Vagina (tissue), 2 donors: ENCODE measurements around the gene DLG2. TPM values are rescaled to one million over a fixed set of nuclear protein-coding genes. Genes with fewer than 3 reads are reported as not detected.

Experiments used
- DNase-seq, 2 donors: peaks; one replicate each; pipeline ENCODE4 v3.0.0-alpha.2; 2017; ENCODE audit errors: extremely low spot score in 2 of 2
- H3K27ac ChIP-seq: fragments of 200-600 bp; sonication (generic); one replicate; pipeline ENCODE4 v1.5.1; 2019
- H3K27me3 ChIP-seq: fragments of 200-600 bp; sonication (generic); one replicate; pipeline ENCODE4 v1.5.1; 2019
- H3K36me3 ChIP-seq, 2 donors: fragments of 200-600 bp; sonication (generic); one replicate each; pipeline ENCODE4 v1.5.1; 2017 to 2019
- H3K4me1 ChIP-seq: fragments of 200-600 bp; sonication (generic); one replicate; pipeline ENCODE4 v1.5.1; 2019
- H3K4me3 ChIP-seq, 2 donors: fragments of 200-600 bp; sonication (generic); 1 replicate in 1 of 2; 2 replicates in 1 of 2; pipeline ENCODE4 v1.5.1; 2016 to 2019
- H3K9me3 ChIP-seq: fragments of 200-600 bp; sonication (generic); one replicate; pipeline ENCODE4 v1.5.1; 2019
- CTCF ChIP-seq, 3 experiments: fragments of 450-650 bp in 2 of 3; fragments of 200-600 bp in 1 of 3; sonication (generic) in 1 of 3; IDR thresholded peaks; one replicate each; pipeline ENCODE4 v1.5.1; 2017 to 2019; ENCODE audit warnings: antibody characterized with exemption in 3 of 3, mild to moderate bottlenecking in 2 of 3, moderate library complexity in 2 of 3
- POLR2A ChIP-seq, 2 donors: fragments of 450-650 bp; IDR thresholded peaks; one replicate each; pipeline ENCODE4 v1.6.1; 2017; ENCODE audit warnings: antibody characterized with exemption in 2 of 2, mild to moderate bottlenecking in 2 of 2, moderate library complexity in 2 of 2
- POLR2AphosphoS5 ChIP-seq, 2 donors: sonication (generic); formaldehyde crosslinking; IDR thresholded peaks; one replicate each; pipeline ENCODE4 v1.9.0; 2017; ENCODE audit warnings: antibody characterized with exemption in 2 of 2, mild to moderate bottlenecking in 2 of 2, low read depth in 1 of 2; ENCODE audit not compliant: insufficient read depth in 1 of 2
- intact Hi-C: fragments of 100-400 bp; cut with DNase I; formaldehyde crosslinking; loops from one replicate; pipeline ENCODE4 v1.15.1; 2023
- total RNA-seq: library from RNA; depleted of rRNA; stranded (reverse); fragments of >200 nt; gene quantifications from one replicate; pipeline ENCODE4 v1.2.3, GENCODE V29; 2016

The DLG2 gene
- total RNA-seq, 1 donor from 2014 or later = 10.1 TPM

GRCh38 chr11:84901991-84902390 lies 725.2 kb downstream of the DLG2 start:
- Histone ChIP-seq H3K27me3 (no peaks in the 10 kb centered on the region), H3K36me3 (no peaks in the 10 kb centered on the region), H3K4me1 (no peaks in the 10 kb centered on the region), H3K27ac (no peak overlapping the region), H3K4me3 (no peak overlapping the region), H3K9me3 (no peaks in the 10 kb centered on the region)
- intact Hi-C loops = no loop called here
- DNase-seq = no peak
- TF ChIP-seq POLR2A (IDR thresholded peaks at IDR 0.05) (no peak), CTCF (IDR thresholded peaks at IDR 0.05) (no peak), POLR2AphosphoS5 (IDR thresholded peaks at IDR 0.05; ENCODE audit: insufficient read depth in 1 of 2, low read depth in 1 of 2) (no peak)

GRCh38 chr11:84899740-84900139 lies 727.4 kb downstream of the DLG2 start:
- intact Hi-C loops = no loop called here
- H3K27ac ChIP-seq = no peak overlapping the region
- TF ChIP-seq POLR2AphosphoS5 (IDR thresholded peaks at IDR 0.05; ENCODE audit: insufficient read depth in 1 of 2, low read depth in 1 of 2) (no peak), CTCF (IDR thresholded peaks at IDR 0.05) (no peak), POLR2A (IDR thresholded peaks at IDR 0.05) (no peak)
- H3K27me3 ChIP-seq = no peaks in the 10 kb centered on the region
- no peak overlapping the region for H3K4me3 ChIP-seq
- no peaks in the 10 kb centered on the region for H3K36me3 ChIP-seq
- no peaks in the 10 kb centered on the region for H3K4me1 ChIP-seq
- no peak for DNase-seq
- H3K9me3 ChIP-seq = no peaks in the 10 kb centered on the region

DNA sequence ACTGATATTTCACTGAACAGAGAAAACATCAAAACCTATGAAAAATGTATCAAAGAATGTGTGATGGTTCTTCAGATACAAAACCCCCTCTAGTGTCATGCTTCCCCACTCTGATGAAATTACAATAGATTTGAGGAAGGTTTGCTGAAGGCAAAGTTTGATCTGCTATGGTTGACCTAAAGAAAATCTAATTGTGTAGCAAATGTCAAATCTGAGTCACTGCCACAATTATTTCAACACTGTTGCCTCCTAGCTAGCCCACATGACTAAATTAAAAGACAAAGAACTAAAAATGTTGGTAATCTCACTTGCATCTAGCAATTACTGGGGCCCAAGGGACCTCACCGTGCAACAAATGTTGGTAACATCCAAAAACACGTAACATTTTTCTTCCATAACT lies 728.0 kb downstream of the DLG2 start:
- intact Hi-C loops = no loop called here
- H3K27me3 ChIP-seq = no peaks in the 10 kb centered on the region
- H3K9me3 ChIP-seq = no peaks in the 10 kb centered on the region
- H3K27ac ChIP-seq = no peak overlapping the region
- no peaks in the 10 kb centered on the region for H3K36me3 ChIP-seq
- H3K4me1 ChIP-seq = no peaks in the 10 kb centered on the region
- TF ChIP-seq POLR2A (IDR thresholded peaks at IDR 0.05) (no peak), CTCF (IDR thresholded peaks at IDR 0.05) (no peak), POLR2AphosphoS5 (IDR thresholded peaks at IDR 0.05; ENCODE audit: insufficient read depth in 1 of 2, low read depth in 1 of 2) (no peak)
- H3K4me3 ChIP-seq = no peak overlapping the region
- no peak for DNase-seq

- Histone ChIP-seq H3K4me1 (no peaks in the 10 kb centered on the region), H3K9me3 (no peaks in the 10 kb centered on the region), H3K27ac (no peak overlapping the region), H3K27me3 (no peaks in the 10 kb centered on the region), H3K36me3 (no peaks in the 10 kb centered on the region), H3K4me3 (no peak overlapping the region)
- TF ChIP-seq CTCF (IDR thresholded peaks at IDR 0.05) = no peak
- TF ChIP-seq POLR2A (IDR thresholded peaks at IDR 0.05) = no peak
- no peak for TF ChIP-seq POLR2AphosphoS5 (IDR thresholded peaks at IDR 0.05; ENCODE audit: insufficient read depth in 1 of 2, low read depth in 1 of 2)
- intact Hi-C loops = no loop called here
- DNase-seq = no peak
Measured at GRCh38 chr11:84894666-84895065, 732.5 kb downstream of the DLG2 start.

GRCh38 chr11:84890676-84891075 lies 736.5 kb downstream of the DLG2 start:
- TF ChIP-seq CTCF (IDR thresholded peaks at IDR 0.05) = no peak
- no peak for TF ChIP-seq POLR2AphosphoS5 (IDR thresholded peaks at IDR 0.05; ENCODE audit: insufficient read depth in 1 of 2, low read depth in 1 of 2)
- no peak for TF ChIP-seq POLR2A (IDR thresholded peaks at IDR 0.05)

More at GRCh38 chr11:84890676-84891075, 736.5 kb downstream of the DLG2 start:
- intact Hi-C loops = no loop called here
- Histone ChIP-seq H3K9me3 (no peaks in the 10 kb centered on the region), H3K27ac (no peak overlapping the region), H3K4me1 (no peaks in the 10 kb centered on the region), H3K36me3 (no peaks in the 10 kb centered on the region), H3K27me3 (no peaks in the 10 kb centered on the region), H3K4me3 (no peak overlapping the region)
- DNase-seq = no peak
